Stimulated activated CD8-positive, alpha-beta memory T cell treated with anti-CD3 and anti-CD28 coated beads, Interleukin-15, amount 100 ng/mL, for 48 hours (primary cell): ENCODE data around the gene APLP2.

Experiments
- DNase-seq, 2 donors: peaks; one replicate each; pipeline ENCODE4 v3.0.0-alpha.2; 2020; ENCODE audit warnings: low read depth in 2 of 2

APLP2 gene

DNA sequence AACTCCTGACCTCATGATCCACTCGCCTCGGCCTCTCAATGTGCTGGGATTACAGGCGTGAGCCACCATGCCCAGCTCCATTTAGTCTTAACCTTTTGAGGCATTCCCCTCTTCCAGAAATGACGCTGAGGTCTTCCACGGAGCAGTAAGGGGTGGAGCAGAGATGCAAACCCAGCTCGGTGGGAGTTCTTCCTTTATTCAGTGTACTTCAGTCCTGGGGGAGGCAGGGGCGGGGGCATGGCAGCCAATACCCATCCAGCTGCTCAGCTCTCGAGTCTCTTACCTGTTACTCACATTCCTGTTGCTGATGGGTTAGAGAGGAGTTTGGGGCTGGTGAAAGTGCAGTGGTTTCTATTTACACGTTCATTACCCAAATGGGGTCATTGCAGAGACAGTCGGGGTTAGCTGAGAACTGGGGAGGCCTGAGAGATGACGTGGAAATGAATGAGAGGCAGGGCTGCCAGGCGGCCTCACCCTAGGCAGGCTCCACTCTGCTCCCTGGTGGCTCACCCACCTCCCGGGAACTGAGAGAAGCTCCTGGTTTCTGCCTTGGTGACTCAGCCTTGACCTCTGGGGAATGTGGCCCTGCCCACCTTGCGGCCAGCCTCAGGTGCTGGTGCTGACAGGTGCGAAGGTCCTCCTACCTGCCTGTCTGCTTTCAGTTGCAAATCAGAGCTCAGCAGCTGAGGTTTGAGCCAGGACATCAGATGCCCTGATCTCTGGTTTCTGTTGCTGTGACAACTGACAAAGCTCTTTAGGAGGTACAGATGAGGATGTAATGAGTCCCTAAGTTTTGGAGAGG, 76.5 kb downstream of the APLP2 start:
- DNase-seq: no peak

DNA sequence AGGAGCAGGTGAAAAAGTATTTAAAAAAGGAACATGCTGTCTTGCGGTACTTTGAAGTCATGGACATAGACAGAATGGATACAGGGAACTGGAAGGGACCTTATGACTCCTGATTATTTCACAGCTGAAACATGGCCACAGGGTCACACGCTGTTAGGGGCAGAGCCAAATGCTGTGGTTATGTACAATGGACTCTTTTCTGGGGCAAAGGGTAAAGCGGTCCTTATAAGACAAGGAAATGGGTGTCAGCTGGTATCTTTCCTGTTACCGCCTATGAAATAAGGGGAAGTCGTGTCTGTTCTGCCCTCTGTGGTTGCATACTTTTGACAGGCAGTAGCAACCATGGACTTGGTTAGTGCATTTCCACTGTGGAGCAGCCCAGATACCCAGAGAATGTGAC, 77.1 kb downstream of the APLP2 start:
- no peak for DNase-seq

DNA sequence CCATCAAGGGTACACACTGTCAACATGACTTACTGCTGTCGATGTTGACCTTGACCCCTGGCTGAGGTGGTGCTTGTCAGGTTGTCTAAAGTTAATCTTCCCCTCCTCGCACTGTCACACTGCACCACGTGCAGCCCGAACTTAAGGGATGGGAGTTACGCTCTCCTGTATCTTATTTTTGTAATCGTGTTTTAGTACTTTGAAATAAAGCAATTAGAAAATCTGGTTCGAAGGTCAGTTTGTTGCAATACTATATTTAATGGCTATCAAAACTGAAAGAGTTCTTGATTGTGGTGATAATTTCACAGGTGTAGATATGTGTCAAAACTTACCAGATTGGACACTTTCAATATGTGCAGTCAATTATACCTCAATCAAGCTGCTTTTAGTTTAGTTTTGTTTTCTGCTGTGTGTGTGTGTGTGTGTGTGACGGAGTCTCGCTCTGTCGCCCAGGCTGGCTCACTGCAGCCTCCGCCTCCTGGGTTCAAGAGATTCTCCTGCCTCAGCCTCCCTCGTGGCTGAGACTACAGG, 79.2 kb downstream of the APLP2 start:
- DNase-seq: no peak

DNA sequence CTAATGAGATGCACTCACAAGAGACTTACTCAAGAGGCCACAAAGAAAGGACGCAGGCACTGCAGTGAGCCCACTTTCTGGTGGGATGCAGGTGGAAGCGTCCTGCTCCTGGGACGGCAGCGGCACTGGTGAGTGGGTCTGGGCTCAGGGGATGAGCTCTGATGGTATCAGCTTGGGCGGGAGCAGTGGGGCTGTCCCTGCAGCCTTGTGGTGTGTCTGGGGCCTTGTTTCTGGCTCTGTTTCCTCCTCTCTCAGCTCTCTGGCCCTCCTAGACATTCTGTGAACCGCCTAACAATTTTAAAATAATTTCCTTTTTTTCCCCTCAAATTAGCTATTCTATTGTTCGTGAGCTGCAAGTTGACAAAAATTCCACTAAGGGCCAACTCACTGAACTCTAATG, 81.1 kb downstream of the APLP2 start:
- no peak for DNase-seq

DNA sequence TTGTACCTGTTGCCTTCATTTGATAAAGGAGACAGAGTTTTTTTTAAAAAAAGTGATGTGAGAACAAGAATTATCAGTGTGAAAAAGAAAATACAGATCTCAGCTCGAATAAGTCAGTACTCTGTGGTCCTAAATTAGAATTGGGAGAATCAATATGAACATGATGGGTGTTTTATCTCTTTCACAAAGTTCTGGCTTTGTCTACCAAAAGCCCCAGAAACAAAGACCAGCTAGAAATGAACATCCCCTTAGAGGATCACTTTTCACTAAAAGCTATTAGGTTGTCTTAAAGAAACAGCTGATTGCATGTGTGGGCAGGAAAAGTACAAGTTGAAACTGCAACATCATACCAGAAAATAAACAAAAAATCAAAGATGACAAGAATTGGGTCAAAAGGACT, 81.5 kb downstream of the APLP2 start:
- no peak for DNase-seq

DNA sequence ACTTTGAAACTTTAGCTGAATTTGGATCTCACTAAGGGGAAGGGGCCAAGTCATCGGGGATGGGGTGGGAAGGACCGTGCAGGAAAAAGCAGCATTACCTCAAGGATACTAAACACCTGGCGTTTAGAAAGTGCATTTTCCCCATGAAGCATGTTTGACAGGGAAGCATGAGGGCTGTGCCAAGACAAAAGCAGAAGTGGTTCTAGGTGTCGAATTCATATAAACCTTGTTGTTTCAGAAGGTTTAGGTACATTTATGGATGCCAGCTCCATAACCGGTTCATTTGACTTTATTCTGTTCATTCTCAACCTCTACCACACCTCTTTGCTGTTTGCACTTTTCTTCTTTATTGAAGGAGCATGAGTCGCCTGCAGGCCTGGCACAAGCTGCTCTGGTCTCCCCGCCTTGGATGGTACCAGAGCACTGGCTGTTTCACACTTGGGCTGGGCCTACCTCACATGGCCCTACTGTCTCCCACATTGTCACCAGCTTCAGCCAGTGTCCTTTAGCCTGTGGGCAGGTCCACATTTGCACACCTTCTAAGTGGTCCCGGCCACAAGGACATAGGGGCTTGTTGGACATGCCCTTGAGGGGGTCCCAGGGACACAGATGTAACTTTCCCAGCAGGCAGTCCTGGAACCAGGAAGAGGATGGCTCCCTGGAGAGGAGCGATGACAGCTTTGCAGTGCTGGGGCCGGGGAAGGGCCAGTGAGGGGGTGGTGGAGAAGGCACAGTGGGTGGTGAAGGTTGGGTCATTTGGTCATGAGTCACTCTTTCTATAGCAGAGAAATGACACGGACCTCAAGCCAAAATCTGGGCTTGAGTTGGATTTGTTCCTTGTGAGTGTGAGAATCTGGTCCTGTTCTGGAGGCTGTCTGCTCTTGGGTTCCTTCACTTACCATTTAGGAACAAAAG, 86.7 kb downstream of the APLP2 start:
- no peak for DNase-seq

DNA sequence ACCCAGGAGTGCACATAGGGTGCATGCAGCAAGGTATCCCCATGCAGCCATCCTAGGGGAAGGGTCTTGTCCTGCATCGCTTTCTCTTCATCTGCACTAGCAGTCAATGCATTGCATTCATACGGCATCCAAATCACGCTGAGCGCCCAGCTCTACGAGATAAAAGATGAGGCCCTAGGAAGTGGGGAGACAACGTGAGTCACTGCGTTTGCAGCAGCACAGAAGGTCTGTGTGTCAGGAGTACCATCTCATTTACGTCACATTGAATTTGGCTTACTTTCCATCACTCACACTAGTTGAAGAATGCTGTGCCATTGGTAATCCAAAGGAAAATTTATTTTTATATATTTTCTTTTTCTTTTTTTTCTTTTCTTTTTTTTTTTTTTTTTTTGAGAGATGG, 87.4 kb downstream of the APLP2 start:
- DNase-seq: no peak

DNA sequence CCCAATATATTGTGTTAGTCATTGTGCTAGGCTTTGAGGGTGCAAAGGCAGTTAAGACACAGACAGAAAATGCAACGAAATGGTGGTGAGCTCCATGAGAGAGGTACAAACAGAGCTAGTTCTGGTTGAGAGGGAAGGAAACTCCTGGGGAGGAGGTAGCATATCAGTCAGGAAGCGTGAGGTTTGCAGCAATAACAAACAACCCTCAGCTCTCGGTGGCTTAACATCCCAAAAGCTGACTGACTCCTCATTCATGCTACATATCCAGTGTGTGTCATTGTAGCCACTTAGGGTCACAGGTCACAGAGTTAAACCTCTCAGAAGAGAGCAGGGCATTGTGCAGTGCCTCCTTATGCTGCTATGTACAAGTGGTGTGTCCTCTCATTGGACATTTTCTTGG, 88.1 kb downstream of the APLP2 start:
- DNase-seq: no peak

DNA sequence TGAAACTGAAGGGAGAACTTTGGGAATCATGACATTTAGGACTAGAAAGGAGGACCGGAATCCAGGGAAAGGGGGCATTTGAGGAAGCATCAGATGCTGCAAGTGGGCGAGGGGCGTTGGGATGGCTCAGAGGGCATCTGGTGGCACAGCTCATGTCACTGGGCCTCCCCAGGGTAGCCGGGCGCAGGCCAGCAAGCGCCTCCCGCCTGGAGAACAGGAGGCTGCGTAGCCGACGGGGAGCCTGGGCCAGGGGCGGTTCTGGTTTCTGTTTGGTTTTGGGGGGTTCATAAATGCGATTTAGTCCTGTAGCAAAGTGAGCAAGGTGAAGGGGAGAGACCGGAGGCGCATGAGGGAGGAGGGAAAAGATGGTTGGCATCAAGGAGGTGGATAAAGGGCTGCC, 89.4 kb downstream of the APLP2 start:
- no peak for DNase-seq

DNA sequence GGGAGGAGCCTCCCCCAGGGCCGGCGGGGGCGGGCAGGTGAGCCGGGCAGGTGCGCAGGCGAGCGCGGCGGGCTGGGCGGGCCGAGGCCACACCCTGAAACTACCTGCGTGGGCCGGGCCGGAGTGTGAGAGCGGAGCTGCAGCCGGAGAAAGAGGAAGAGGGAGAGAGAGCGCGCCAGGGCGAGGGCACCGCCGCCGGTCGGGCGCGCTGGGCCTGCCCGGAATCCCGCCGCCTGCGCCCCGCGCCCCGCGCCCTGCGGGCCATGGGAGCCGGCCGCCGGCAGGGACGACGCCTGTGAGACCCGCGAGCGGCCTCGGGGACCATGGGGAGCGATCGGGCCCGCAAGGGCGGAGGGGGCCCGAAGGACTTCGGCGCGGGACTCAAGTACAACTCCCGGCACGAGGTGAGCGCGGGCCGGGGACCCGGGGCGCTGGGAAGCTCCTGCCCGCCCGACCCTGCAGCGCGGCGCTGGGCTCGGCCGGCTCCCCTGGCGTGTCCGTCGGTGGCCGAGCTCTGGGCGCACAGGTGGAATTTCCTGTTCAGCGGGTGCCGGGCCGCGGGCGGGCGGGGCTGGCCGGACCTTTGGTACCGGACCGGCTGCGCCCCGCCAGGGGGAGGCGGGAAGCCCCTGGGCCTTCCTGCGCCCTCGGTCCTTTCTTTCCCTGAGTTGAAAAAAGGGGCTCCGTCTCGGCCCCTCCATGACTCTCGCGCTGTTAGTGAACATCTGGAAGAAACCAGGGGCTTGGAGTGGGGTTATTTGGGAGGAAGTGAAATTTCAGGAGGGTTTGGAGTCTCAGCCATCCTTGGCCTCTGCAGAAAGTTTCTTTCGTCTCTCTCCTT, 90.2 kb downstream of the APLP2 start, which contains the start of gene ST14:
Gene ST14, plus strand, starts transcription at position 126 of the 841 bp plus-strand sequence. Its CDS starts 198 bp downstream, at position 324.
- no peak for DNase-seq

DNA sequence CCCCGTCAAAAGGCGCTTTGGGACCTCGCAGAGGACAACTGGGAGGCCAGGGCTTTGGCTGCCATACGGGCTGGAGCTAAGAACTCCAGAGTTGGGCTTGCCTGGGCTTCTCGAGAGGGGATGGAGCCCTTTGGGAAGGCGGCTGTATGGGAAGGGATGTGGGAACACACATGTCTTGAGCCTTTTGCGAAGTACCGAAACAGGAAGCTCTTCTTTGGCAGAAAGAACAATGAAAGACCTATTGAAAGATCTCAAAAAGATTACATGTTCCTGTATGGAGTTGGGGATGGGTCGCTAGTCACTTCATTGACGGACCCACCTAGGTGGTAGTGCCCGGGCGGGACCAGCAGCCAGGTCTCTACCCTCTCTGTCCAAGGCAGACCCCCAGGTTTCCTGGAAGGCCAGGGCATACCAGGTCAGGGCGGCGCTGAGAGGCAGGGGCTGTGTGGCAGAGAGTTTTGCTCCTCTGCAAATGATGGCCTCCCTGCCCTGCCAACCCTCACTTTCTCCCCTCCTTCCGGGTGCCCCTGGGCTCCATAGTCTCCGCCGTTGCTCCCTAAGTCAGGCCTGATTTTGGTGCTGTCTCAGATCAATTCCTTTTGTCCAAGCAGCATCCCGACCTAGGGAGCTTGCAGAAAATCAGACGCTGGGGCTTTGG, 90.9 kb downstream of the APLP2 start:
- DNase-seq: no peak

DNA sequence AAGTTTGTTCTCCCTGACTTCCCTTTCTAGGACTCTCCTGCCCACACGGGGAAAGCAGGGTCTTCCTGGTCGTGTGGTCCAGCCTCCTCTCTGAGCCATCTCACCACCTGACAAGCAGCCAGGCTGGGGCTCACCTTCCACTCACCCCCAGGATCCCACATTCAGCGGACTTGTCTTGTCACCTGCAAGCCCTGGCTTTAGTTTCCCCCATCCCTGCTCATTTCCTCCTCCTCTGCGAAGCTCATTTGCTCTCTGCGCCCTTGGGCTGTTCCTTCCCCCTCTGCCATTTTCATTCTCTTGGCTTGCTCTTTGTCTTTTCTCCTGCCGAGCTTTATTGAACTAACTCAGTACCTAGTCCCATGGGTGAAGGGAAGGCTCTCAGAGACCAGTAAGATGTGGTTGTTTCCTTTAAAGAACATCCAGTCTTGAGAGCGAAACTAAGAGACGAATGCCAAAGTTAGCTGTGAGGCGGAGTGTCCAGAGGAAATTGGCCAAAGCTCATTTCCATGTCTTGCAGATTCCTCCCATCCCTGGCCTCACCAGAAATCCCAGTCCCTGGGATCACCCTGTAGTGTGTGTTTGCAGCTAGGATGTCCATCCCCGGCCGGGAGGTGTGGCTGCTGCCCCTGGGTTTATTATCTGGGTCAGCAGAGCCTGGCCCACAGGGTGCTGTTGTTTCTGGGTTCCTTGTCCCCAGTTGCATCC, 91.9 kb downstream of the APLP2 start:
- DNase-seq: no peak

DNA sequence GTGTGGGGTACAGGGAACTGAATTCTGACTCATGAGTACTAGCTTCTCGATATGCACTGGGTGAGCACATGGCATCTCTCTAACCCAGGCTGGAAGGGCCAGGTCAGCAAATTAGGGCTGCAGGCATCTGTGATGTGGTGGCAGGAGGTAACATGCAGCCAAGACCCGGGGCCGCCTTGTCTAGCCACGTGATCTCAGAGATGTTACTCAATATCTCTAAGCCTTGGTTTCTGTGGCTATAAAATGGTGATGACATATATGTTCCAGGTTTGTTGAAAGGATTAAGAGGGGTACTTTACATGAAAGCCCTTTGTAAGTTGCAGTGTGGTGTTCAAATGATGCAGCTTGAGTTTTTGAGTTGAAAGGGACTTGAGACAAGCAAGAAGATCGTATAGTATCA, 93.0 kb downstream of the APLP2 start:
- no peak for DNase-seq

DNA sequence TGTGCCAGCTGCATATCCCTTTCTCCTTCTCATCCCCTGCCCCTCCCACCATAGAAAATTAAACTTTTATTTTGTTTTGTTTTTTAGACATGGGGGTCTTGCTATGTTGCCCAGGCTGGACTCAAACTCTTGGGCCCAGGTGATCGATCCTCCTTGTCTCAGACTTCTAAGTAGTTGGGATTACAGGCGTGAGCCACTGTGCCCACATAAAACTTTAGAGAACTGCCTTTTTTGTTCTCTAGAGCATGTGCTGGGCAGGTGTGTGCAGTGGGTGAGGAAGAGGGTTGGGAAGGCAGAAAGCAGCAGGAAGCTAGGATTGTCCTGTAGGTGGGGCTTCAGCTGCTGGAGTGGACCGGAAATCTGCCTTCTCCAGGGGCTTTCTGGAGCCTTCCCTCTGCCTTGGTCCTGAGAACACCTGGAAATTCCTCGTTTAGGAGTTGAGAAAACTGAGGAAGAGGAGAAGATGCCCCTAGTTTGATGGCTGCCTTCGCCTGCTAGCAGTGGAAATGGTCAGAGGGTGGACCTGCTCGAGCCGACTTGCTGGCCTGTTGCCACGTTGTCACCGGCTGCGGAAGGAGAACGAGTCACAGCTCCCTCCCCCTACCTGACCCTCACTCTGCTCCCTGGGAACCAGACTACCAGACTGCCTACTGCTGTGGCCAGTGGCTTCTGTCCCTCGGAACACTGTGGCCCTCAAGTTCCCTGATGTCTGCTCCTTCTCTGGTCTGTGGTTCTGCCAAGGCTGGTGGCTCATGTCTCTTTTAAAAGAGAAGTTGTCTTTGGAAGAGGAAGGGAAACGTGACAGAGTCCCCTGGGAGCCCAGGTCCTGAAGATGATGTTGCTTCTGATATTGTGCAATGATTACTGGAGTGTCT, 93.9 kb downstream of the APLP2 start:
- no peak for DNase-seq

DNA sequence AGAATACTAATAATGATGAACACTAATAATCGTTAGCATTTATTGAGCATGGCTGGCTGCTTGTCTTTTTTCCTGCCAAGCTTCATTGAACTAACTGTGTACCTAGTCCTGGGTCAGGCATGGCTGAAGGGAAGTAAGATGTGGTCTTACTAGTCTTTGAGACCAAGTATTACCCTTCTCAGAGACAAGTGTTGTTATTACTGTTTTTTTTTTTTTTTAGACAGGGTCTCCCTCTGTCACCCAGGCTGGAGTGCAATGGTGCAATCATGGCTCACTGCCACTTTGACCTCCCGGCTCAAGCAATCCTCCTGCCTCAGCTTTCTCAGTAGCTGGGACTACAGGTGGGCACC, 94.5 kb downstream of the APLP2 start:
- DNase-seq: no peak

DNA sequence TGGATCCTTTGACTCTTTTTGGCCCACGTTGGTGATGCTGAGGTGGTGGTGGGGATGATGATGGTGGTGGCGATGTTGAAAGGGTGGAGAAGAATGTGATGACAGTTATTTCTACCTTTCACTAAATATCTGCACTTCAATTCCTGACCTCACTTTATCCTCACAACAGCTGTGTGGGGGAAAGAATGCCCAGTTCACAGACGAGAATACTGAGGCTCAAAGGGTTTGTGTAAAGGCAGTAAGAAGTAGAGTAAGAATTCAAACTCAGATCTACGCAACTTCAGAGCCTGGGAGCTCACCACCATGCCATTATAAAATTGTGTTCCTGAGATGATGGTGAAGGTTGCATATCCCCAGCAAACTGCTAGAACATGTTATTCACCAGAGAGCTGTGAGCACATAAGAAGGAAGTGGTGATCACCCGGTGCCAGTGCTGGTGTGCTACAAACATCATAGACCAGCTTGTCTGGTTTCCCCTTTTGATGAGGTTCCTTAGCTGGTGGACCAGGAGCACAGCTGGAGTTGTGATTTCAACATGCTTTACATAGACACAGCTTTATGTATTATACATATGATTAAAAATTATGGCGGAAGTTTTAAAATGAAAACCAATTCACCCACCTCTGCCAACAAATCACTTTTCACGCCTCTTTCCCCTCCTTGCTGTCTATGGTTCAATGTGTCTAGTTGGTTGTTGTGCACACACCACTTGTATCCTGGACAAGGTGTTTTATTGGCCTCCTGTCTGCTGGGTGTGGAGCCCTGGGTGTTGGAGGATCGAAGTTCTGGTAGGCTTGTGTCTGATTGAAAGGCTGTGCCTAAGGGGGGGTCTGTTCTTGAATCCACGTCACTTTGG, 96.1 kb downstream of the APLP2 start:
- DNase-seq: no peak

DNA sequence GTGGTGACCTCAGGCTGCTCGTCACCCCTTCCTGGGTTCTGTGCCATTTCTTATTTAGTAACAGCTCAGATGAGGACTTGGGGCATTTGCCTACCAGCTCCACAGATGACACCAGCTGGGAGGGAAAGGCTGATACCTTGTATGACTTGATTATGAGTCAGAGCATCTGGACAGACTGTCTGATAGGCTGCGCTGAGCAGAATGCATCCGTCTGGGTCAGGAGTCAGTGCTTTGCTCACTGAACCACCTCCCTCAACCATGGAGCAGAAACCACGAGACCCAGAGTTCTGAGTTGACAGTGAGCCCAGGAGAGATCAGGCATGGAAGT, 96.7 kb downstream of the APLP2 start:
- no peak for DNase-seq

DNA sequence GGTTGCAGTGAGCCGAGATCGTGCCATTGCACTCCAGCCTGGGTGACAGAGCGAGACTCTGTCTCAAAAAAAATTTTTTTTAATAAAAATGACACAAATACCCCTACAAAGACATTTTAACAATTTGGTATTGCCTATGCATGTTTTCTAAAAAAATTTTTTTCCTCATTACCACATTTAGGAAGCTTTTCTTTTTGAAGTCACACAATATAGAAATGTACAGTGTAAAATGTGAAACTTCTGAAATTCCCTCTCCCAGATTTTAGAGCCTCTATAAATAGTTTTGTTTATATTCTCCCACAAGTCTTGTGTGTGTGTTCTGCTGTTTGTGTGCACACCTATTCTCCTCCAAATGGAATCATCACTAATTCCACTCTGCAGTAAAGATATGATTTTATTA, 97.5 kb downstream of the APLP2 start:
- DNase-seq: no peak

DNA sequence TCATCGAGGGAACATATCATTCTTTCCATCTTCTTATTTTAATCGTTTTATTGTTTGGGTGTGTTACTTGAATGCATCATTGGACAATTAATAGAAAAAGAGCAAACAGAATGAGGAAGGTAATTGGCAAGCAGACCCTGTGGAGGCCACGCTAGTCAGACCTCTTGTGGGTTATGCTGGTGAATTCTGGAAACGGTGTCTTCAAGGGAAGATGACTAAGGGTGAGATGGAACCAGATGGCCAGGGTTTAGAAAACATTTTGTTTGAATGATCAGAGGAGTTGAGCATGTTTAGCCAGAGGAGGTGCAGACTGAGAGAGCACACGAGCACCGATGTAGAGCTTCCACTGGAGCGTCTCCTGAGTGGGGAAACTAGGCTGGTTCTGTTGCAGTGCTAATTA, 98.4 kb downstream of the APLP2 start:
- no peak for DNase-seq
